GM12891 (cell line): ENCODE measurements around the gene DAB2IP.

Source experiments
- PAX5 ChIP-seq: IDR thresholded peaks from 2 replicates; pipeline ENCODE4 v1.6.1; 2011; ENCODE audit warnings: low read length, moderate library complexity, mild to moderate bottlenecking; ENCODE audit not compliant: insufficient read depth, severe bottlenecking
- POLR2A ChIP-seq: IDR thresholded peaks from 2 replicates; pipeline ENCODE4 v1.6.1; 2011; ENCODE audit warnings: low read depth, low read length, control low read depth
- POLR2AphosphoS5 ChIP-seq: IDR thresholded peaks from 2 replicates; pipeline ENCODE4 v1.6.1; 2011; ENCODE audit warnings: low read depth, low read length, control low read depth
- POU2F2 ChIP-seq: IDR thresholded peaks from 2 replicates; pipeline ENCODE4 v1.6.1; 2011; ENCODE audit warnings: low read depth, mild to moderate bottlenecking, control low read depth, low read length, moderate library complexity
- SPI1 ChIP-seq: IDR thresholded peaks from 2 replicates; pipeline ENCODE4 v1.6.1; 2011; ENCODE audit warnings: low read depth, low read length, control low read depth
- TAF1 ChIP-seq: IDR thresholded peaks from 2 replicates; pipeline ENCODE4 v1.6.1; 2011; ENCODE audit warnings: low read depth, low read length, control low read depth

DNA sequence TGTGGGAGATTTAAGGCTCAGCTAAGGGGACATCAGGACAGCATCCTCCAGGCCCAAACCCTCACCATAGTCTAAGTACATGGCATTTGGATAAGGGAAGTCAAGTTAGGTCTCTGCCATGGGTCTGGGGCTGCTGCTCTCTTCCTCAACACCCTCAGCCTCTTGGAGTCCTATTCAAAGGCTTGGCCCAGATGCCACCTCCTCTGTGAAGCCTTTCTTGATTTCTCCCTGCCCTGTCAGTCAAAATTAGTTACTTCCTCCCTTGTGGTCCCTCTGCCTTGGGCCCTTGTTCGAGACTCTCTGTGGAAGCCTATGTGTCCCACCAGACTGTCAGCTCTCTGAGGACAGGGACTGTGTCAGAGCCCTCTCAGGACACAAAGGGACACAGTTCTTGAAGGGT is 17.7 kb upstream of the DAB2IP start:
- no peak for TF ChIP-seq POLR2A
- no peak for TF ChIP-seq POLR2AphosphoS5
- TF ChIP-seq SPI1: no peak
- no peak for TF ChIP-seq TAF1
- TF ChIP-seq PAX5: no peak
- TF ChIP-seq POU2F2: no peak
